ENCODE measurements around the gene HMBS.
"Not testable (repeated sequence)": the region's sequence is repeated elsewhere in the genome, so short reads cannot be mapped to it uniquely, and the experiment has no call there.

HMBS gene

DNA sequence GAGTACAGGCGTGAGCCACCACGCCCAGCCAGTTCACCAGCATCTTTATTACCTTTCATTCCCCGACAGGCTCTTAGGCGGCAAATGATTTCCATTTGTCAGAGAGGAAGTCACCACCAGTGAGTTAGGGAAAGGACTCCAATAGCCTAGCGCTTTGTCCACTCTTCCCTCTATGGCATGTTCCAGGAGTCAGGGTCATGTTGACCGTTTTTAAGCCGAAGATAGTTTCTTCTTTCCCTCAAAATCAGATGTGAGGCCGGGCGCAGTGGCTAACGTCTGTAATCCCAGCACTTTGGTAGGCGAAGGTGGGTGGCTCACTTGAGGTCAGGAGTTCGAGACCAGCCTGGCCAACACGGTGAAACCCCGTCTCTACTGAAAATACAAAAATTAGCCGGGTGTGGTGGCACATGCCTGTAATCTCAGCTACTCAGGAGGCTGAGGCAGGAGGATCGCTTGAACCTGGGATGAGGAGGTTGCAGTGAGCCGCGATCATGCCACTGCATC is 18.5 kb downstream of the HMBS start:
- not testable (repeated sequence) for DNase-seq

DNA sequence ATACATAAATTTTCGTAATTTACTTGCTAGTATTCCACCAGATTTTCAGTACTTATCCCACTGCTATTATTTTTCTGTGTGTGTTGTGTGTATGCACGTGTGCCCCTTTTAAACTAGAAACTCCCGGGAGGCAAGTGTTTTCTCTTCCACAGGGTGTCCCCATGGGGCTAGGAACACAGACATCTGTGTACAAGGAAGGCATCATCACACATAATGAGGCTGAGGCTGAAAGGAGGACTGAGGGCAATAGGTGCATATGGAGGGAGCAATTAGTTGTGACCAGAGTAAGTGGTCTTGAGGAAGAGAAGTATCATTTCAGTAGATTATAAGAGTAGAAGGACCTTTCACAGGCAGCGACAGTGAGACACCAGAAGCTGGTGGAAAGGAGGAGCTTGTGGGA is 19.1 kb downstream of the HMBS start:
- DNase-seq, result no peak

DNA sequence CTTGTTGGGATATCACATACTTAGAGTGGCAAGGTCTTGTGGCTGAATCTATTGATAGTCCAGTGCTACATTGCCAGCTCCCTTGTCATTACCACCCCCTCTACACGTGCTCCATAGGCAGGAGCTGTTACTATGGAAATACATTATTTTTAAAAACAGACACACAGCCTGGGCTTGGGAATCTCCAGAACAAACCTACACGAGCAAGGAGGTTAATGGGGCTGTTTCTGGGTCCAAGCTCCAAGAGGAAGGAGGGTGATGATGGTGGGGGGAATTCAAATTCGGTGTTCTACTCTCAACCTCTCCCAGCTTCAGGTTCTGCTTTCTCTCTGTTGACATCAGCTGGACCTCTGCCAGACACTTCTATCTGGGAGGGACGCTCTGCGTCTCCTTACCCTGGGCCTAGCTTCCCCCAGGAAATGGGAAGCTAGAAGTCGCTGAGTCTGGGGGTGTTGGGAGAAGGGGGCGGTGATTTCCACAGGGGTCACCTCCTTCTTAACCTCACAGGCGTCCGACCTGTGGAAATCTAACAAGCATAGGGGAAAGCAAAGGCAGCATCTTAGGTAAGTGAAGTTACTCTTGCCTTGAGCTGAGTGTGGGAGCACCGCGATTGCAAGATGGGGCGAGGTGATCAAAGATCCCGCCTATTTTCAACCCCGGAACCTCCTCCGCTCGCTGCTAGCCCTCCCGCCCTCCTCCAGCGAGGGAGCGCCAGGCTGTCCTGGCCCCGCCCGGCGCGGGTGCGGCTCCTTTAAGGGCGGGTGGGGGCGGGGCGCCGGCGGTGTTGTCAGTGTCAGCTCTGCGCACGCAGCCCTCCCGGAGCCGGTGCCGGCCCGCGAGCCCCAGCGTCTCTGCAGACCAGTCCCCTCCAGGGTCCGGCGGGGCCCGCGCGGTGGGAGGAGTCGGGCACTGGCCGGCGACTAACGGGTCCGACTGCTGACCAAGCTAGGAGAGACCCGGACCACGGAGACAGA is 22.2 kb downstream of the HMBS start, which contains the start of gene C2CD2L:
Gene C2CD2L, plus strand, starts transcription at position 781 of the 974 bp plus-strand sequence. CDS start 398 bp downstream, outside the sequence.
- DNase-seq, result peak; percentile 93

GRCh38 chr11:119107538-119108145 is 23.0 kb downstream of the HMBS start:
- DNase-seq, result no peak

GRCh38 chr11:119108146-119108856 is 23.6 kb downstream of the HMBS start:
- no peak for DNase-seq

DNA sequence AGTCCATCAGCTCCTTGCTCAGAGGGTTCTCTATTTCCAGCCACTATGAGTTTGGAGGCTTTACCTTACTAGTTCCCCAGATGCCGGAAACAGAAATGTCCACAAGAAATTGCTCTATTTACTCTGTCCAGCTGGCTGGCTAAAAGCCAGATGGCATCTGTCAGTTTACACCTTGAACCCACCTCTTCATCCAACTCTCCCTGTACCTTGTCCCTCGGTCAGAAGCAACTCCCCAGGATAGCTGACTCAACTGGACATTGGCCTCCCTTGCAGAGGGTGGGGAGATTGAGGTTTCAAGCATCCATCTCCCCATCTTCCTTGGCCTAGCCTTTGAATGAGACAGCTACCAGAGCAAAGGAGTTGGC is 24.2 kb downstream of the HMBS start:
- DNase-seq, result no peak

- no peak for DNase-seq
These were observed 25.2 kb downstream of the HMBS start for GRCh38 chr11:119109843-119110242.

GRCh38 chr11:119110439-119110838 is 25.8 kb downstream of the HMBS start:
- no peak for DNase-seq

- DNase-seq, result no peak
These were observed 26.8 kb downstream of the HMBS start for GRCh38 chr11:119111361-119111925.

- no peak for DNase-seq
These were observed 27.8 kb downstream of the HMBS start for GRCh38 chr11:119112314-119113020.

GRCh38 chr11:119113716-119114115 is 29.0 kb downstream of the HMBS start:
- DNase-seq, result no peak

GRCh38 chr11:119114351-119114750 is 29.7 kb downstream of the HMBS start:
- DNase-seq, result no peak

DNA sequence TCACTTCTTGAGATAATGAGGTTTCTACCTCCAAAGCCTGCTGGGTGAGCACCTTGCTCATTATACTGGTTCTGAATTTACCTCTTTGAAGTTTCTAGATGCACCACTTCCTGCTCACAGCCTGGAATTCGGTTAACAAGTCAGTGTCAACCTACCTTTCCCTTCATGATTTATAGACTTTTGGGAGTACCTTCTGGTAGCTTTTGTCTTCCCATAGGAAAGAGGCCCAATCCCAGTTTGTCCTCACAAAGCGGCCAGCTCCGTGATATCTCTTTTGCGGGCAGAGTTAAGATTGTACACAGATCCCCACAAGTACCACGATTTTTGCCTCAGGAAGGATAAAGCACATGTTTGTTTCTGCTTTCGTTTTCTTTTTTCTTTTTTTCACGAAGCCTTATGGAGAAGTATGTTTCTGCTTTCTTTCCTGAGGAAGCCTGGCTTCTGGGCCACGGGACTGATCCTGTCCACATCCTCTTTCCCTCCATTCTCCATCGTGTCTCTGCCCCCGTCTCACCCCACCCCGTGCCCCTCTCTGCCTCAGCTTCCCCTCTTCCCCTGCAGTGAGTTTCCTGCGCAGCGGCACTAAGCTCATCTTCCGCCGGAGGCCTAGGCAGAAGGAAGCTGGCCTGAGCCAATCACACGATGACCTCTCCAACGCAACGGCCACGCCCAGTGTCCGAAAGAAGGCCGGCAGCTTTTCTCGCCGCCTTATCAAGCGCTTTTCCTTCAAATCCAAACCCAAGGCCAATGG is 31.0 kb downstream of the HMBS start:
- no peak for DNase-seq

DNA sequence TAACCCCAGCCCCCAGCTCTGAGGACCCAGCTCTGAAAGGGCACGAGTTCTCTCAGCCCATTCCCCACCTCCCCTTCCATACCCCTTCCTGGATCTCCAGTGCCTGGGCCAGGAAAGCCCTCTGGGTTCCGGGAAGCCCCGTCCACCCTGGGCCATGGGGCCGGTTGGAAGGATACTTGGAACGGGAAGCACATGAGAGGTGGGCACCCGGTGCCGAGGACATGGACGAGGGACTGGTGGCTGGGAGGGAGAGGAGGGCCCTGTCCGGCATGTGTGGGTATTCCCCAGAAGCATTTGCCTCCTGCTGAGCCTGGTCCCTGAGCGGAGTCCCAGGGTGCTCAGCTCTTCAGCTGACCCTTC is 31.5 kb downstream of the HMBS start:
- DNase-seq, result no peak

GRCh38 chr11:119116601-119117000 is 31.9 kb downstream of the HMBS start:
- no peak for DNase-seq

GRCh38 chr11:119117004-119117706 is 32.5 kb downstream of the HMBS start:
- no peak for DNase-seq

DNA sequence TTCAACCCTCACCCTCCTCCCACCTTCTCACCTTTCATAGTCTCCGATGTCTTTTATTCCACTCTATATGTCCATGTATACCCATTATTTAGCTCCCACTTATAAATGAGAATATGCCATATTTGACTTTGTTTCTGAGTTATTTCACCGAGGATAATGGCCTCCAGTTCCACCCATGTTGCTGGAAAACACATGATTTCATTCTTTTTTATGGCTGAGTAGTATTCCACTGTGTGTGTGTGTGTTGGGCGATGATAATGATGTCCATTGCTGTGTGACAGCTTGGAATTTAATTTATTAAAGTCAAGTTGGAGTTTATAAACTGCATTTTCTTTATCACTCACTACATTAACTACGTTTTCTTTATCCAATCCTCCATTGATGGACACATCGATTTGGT is 33.5 kb downstream of the HMBS start:
- DNase-seq, result no peak

DNA sequence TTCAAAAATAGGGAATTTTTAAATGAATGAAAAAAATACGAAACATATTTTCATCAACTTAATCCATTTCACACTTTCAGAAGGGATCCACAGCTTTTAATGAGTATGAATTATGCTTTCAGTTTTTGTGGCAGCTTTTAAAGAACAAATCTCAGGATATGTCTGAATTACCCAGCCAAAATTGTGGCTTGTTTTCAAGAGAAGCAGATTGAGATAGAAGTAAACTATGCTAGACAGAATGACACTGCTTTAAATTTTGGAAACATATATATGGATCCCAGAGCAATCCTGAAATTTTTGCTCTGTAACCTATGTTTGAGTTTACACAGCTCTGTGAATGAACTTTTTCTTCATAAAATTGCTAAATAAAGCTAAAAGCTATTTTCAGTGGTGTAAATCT is 34.3 kb downstream of the HMBS start:
- no peak for DNase-seq

GRCh38 chr11:119120639-119121007 is 35.9 kb downstream of the HMBS start:
- DNase-seq, result no peak

DNA sequence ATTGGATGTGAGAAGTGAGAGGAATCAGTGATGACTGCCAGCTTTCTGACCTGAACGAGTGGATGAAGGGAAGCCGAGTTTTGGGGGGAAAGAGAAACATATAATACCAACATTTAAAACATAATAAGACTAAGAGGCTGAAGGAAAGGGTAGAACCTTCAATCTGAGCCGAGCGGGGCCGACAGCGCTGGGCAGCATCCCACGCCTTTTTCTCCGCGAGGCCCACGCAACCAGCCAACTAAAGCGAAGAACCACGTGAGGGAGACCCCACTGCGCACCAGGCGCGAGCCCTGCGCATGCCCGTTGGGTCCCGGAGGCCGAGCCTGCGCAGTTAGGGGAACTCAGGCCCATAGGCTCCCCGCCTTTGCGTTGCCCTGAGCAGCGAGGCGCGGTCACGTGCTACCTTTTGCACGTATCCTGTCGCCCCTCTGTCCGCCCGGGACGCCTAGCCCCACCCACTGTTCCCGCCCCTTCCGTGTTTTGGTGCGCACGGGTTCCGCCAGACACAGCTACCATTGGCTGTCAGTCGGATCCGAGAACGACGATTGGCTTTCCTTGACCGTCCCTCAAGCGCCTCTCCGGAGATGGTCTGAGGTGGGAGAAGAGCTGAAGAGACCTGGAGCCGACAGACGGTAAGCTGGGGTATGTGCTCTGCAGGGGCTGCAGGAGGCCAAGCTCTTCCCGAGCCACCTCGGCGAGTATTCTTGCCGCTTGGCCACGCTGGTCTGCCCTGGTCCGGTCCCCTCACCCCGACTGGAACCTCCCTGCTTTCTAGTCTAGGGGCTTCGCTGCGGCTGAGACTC is 36.5 kb downstream of the HMBS start, which contains the start of gene HINFP:
Gene HINFP, plus strand, starts transcription at position 573 of the 803 bp plus-strand sequence. CDS start 5,365 bp downstream, outside the sequence.
- DNase-seq, result peak; percentile 100
